CD4-positive, alpha-beta T cell (primary cell): ENCODE measurements around the gene HDAC9. TPM values are rescaled to one million over a fixed set of nuclear protein-coding genes. Genes with fewer than 3 reads are reported as not detected.

ENCODE experiments used
- ATAC-seq: fragments of 200-7000 bp; cut with Tn5 transposase; one replicate; pipeline ENCODE4 v1.10.0; 2022; ENCODE audit warnings: mild to moderate bottlenecking; ENCODE audit not compliant: poor library complexity
- CTCF ChIA-PET: fragments of 350-600 bp; sonication (Branson Sonifier 250); formaldehyde crosslinking; loops from one replicate; lab custom pipeline; 2021; ENCODE audit warnings: antibody characterized with exemption, inconsistent platforms; lab: Charles Lee
- POLR2A ChIA-PET: fragments of 350-600 bp; sonication (Branson Sonifier 250); formaldehyde crosslinking; loops from one replicate; lab custom pipeline; 2021; ENCODE audit warnings: antibody characterized with exemption, inconsistent platforms; lab: Charles Lee
- DNase-seq, 14 experiments: peaks; one replicate each; pipeline ENCODE4 v3.0.0-alpha.2; 2013 to 2020; ENCODE audit warnings: mixed read lengths in 2 of 14
- H3K27ac ChIP-seq, 2 donors: one replicate each; pipeline versions ENCODE4 v1.5.1 to v1.7.0; 2013; ENCODE audit warnings: low read length in 2 of 2, low read depth in 1 of 2, mild to moderate bottlenecking in 1 of 2
- H3K27me3 ChIP-seq, 2 experiments: 1 replicate in 1 of 2; 2 replicates in 1 of 2; pipeline versions ENCODE4 v1.6.1 to v1.7.0; 2013; ENCODE audit warnings: low read length in 2 of 2, control low read depth in 1 of 2, mild to moderate bottlenecking in 1 of 2, moderate library complexity in 1 of 2; ENCODE audit not compliant: insufficient read depth in 2 of 2, control insufficient read depth in 1 of 2
- H3K36me3 ChIP-seq: one replicate; pipeline ENCODE4 v1.6.1; 2013; ENCODE audit warnings: low read length, control low read depth; ENCODE audit not compliant: insufficient read depth
- H3K4me1 ChIP-seq: one replicate; pipeline ENCODE4 v1.6.1; 2013; ENCODE audit warnings: low read length, control low read depth; ENCODE audit not compliant: insufficient read depth
- H3K4me3 ChIP-seq: one replicate; pipeline ENCODE4 v1.5.1; 2013; ENCODE audit warnings: mild to moderate bottlenecking, low read length, moderate library complexity
- H3K9me3 ChIP-seq, 2 experiments: 1 replicate in 1 of 2; 2 replicates in 1 of 2; pipeline versions ENCODE4 v1.6.1 to v1.7.0; 2013; ENCODE audit warnings: low read length in 2 of 2, mild to moderate bottlenecking in 2 of 2, control low read depth in 1 of 2, moderate library complexity in 1 of 2; ENCODE audit not compliant: control insufficient read depth in 1 of 2, insufficient read depth in 1 of 2
- H3K27ac Mint-ChIP-seq: one replicate; pipeline ENCODE4 v1.8.0; 2020; ENCODE audit warnings: mixed read lengths
- H3K27me3 Mint-ChIP-seq: one replicate; pipeline ENCODE4 v1.8.0; 2021; ENCODE audit warnings: mixed read lengths
- H3K36me3 Mint-ChIP-seq: one replicate; pipeline ENCODE4 v1.8.0; 2021; ENCODE audit warnings: low read depth, mixed read lengths
- H3K4me1 Mint-ChIP-seq: one replicate; pipeline ENCODE4 v1.8.0; 2021; ENCODE audit warnings: low read depth, mixed read lengths
- H3K4me3 Mint-ChIP-seq: one replicate; pipeline ENCODE4 v1.8.0; 2020; ENCODE audit warnings: mild to moderate bottlenecking, mixed read lengths
- H3K9me3 Mint-ChIP-seq: one replicate; pipeline ENCODE4 v1.8.0; 2020; ENCODE audit warnings: mixed read lengths
- intact Hi-C, 2 experiments: fragments of 100-400 bp; cut with DNase I in 1 of 2; cut with micrococcal nuclease in 1 of 2; formaldehyde crosslinking; loops; one replicate each; pipeline versions ENCODE4 v1.15.1 to v1.9.0; 2023 to 2025; cut with DNase I, micrococcal nuclease
- total RNA-seq, 174 experiments: library from RNA in 2 of 174; stranded (reverse) in 2 of 174; gene quantifications; one replicate each; pipeline ENCODE4 v1.2.3 and lab custom pipeline; 2021 to 2026
- TF ChIP-seq, protein P1 (sequence below): fragments of 200-600 bp; IDR thresholded peaks from one replicate; pipeline ENCODE4 v1.8.0; 2022; ENCODE audit warnings: antibody characterized with exemption, mild to moderate bottlenecking

HDAC9 gene
- total RNA-seq, 2 experiments from 2014 or later, result 0.73 to 1.2 TPM

DNA sequence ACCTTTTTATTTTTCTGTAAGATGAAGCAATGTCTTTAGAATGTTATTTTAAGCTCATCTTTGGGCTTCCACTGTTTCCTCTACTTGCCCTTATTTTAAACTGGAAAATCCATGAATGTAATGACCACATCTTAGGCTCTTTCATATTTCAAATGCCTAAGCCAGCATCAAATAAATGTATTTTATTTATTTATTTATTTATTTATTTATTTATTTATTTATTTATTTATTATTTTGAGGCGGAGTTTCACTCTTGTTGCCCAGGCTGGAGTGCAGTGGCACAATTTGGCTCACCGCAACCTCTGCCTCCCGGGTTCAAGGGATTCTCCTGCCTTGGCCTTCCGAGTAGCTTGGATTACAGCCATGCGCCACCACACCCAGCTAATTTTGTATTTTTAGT lies 69.2 kb downstream of the HDAC9 start:
- ChIA-PET POLR2A (no interaction called here), CTCF (interaction anchor here (0.8 kb wide), 1 partner anchor 42 kb away, joined by 3 read pairs; no protein-coding TSS in a partner anchor)
- no peaks in the 10 kb centered on the region for H3K9me3 Mint-ChIP-seq
- H3K4me3 Mint-ChIP-seq, result no peak overlapping the region
- H3K9me3 ChIP-seq, result no peaks in the 10 kb centered on the region
- H3K4me1 Mint-ChIP-seq, result no peaks in the 10 kb centered on the region
- DNase-seq (no peak), ATAC-seq (no peak)
- no peaks in the 10 kb centered on the region for H3K27me3 Mint-ChIP-seq
- H3K27ac ChIP-seq, result no peak overlapping the region
- H3K27me3 ChIP-seq, result no peaks in the 10 kb centered on the region
- TF ChIP-seq, protein P1, sequence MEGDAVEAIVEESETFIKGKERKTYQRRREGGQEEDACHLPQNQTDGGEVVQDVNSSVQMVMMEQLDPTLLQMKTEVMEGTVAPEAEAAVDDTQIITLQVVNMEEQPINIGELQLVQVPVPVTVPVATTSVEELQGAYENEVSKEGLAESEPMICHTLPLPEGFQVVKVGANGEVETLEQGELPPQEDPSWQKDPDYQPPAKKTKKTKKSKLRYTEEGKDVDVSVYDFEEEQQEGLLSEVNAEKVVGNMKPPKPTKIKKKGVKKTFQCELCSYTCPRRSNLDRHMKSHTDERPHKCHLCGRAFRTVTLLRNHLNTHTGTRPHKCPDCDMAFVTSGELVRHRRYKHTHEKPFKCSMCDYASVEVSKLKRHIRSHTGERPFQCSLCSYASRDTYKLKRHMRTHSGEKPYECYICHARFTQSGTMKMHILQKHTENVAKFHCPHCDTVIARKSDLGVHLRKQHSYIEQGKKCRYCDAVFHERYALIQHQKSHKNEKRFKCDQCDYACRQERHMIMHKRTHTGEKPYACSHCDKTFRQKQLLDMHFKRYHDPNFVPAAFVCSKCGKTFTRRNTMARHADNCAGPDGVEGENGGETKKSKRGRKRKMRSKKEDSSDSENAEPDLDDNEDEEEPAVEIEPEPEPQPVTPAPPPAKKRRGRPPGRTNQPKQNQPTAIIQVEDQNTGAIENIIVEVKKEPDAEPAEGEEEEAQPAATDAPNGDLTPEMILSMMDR, result no peak
- no peak overlapping the region for H3K27ac Mint-ChIP-seq
- H3K36me3 Mint-ChIP-seq, result no peaks in the 10 kb centered on the region
- no peaks in the 10 kb centered on the region for H3K4me1 ChIP-seq
- H3K36me3 ChIP-seq, result no peaks in the 10 kb centered on the region
- intact Hi-C loops, result no loop called here
- no peak overlapping the region for H3K4me3 ChIP-seq

DNA sequence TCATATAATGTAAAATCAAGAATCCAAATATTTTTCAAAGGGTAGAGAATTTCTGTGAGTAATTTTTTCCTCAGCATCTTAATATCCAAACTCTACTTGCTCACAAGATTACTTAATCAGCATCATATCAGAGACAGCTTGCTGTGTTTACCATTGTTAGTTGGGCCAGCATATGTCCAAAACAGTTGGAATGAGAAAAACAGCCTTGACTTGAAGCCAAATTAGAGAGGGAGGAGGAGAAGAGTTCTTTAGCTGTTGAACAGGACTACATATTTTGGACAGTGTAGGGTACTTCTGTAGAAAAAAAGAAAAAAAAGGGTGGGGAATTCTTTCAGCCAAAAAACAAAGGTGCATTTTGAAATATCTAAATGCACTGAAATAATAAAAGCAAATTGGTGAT lies 69.8 kb downstream of the HDAC9 start:
- H3K27ac ChIP-seq, result no peak overlapping the region
- no peaks in the 10 kb centered on the region for H3K4me1 Mint-ChIP-seq
- no peak overlapping the region for H3K27ac Mint-ChIP-seq
- no peaks in the 10 kb centered on the region for H3K9me3 ChIP-seq
- no peaks in the 10 kb centered on the region for H3K9me3 Mint-ChIP-seq
- ChIA-PET POLR2A (no interaction called here), CTCF (no interaction called here)
- no peak overlapping the region for H3K4me3 Mint-ChIP-seq
- H3K36me3 ChIP-seq, result no peaks in the 10 kb centered on the region
- intact Hi-C loops, result no loop called here
- DNase-seq (no peak), ATAC-seq (no peak)
- H3K36me3 Mint-ChIP-seq, result no peaks in the 10 kb centered on the region
- H3K4me1 ChIP-seq, result no peaks in the 10 kb centered on the region
- no peak overlapping the region for H3K4me3 ChIP-seq
- H3K27me3 Mint-ChIP-seq, result no peaks in the 10 kb centered on the region
- TF ChIP-seq, protein P1, result no peak
- no peaks in the 10 kb centered on the region for H3K27me3 ChIP-seq

DNA sequence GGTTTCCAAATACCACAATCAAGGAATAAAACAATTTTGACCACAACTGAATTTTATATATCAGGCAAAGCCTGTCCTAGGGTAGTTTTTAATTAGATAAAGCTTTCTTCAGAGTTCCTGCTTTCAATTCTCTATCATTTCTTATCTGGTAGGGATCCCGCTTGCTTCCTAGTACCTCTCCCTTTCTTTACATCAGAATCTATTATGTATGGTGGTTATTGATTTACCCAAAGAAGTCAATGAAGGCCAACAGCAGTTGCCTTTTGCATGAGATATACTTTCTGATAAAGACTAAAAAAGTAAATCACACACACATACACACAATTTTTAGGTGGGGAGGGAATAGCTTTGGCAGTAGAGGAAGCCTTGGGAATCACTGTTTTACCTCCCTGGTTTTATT lies 70.7 kb downstream of the HDAC9 start:
- ChIA-PET CTCF (no interaction called here), POLR2A (no interaction called here)
- H3K4me3 ChIP-seq, result no peak overlapping the region
- no peaks in the 10 kb centered on the region for H3K36me3 Mint-ChIP-seq
- H3K4me1 ChIP-seq, result no peaks in the 10 kb centered on the region
- no peaks in the 10 kb centered on the region for H3K9me3 Mint-ChIP-seq
- DNase-seq (no peak), ATAC-seq (no peak)
- no peaks in the 10 kb centered on the region for H3K9me3 ChIP-seq
- no peaks in the 10 kb centered on the region for H3K27me3 ChIP-seq
- H3K4me1 Mint-ChIP-seq, result no peaks in the 10 kb centered on the region
- H3K27ac Mint-ChIP-seq, result no peak overlapping the region
- H3K36me3 ChIP-seq, result no peaks in the 10 kb centered on the region
- TF ChIP-seq, protein P1, result no peak
- H3K27me3 Mint-ChIP-seq, result no peaks in the 10 kb centered on the region
- intact Hi-C loops, result no loop called here
- no peak overlapping the region for H3K4me3 Mint-ChIP-seq
- H3K27ac ChIP-seq, result no peak overlapping the region
